Left cardiac atrium (tissue), 4 donors: Measurements from ENCODE around the gene BICDL1. TPM values are rescaled to one million over a fixed set of nuclear protein-coding genes. Genes with fewer than 3 reads are reported as not detected.
A peak's percentile ranks its signal among the peaks of the same experiment; 100 is the strongest.

Experiments
- ATAC-seq, 2 donors: fragments of 200-7000 bp; cut with Tn5 transposase; one replicate each; pipeline ENCODE4 v1.9.1; 2020; ENCODE audit warnings: mild to moderate bottlenecking in 2 of 2, moderate library complexity in 2 of 2
- DNase-seq: peaks from one replicate; pipeline ENCODE4 v3.0.0-alpha.2; 2020
- intact Hi-C, 2 donors: fragments of 100-400 bp; cut with DNase I; formaldehyde crosslinking; loops; one replicate each; pipeline versions ENCODE4 v1.14.1 to v1.15.1; 2022 to 2023
- total RNA-seq, 2 donors: library from RNA; stranded (reverse); fragmentation: NEBNext Ultra II Directional; extraction: Animal tissue kit (Norgen Biotek cat#: 25700); gene quantifications; one replicate each; pipeline ENCODE4 v1.2.1, GENCODE V29; 2021
- donor health status: DM: no; HTN: yes; CAD: no.
- donor health status: DM: no; HTN: yes; CAD: no; lungs with severe emphysema.
- donor health status: DM: yes; HTN: yes; CAD: no.
- donor health status: Dilated cardiomyopathy.

Gene BICDL1
- total RNA-seq, 2 donors from 2014 or later, result 12.6 to 13.4 TPM

DNA sequence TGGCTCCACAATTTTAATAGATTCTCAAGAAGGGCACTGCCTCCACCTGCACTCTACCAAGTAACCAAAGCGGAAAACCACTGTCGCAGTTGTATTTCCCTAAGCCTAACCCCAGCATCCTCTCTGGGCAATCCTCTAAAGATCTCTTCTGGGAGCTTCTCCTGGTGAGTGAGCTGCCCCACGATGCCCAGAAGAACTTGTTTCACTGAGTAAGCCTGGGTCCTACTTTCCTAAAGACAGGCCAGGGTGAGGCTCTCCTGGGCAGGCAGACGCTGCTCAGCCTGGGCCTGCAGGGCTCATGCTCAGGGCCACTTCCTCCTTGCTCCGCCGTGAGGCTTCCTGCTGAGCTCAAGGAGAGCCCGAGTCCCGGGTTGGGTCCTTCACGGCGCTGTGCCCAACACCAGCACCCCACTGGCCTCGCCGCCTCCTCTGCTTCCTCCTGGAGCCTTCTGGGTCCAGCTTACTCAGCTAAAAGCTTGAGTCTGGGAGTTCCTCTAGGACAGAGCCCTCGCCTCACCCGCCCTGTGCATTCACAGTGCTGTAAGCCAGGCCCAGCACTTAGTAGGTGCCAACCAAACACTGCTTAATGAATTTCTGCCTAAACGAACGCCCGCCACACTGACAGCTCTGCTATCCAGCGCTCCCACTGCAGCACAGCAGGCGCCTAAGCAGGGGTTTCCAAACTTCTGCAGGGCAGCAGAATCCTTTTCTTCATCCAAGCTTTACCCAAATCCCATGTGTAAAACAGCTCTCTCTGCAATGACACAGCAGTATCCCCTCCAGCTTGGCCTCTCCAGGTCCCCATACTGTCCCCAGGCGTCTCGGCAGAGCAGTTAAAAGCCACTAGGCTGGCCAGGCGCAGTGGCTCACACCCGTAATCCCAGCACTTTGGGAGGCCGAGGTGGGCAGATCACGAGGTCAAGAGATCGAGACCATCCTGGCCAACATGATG, 121.8 kb downstream of the BICDL1 start:
- intact Hi-C loops, result no loop called here
- DNase-seq (peak; percentile 75), ATAC-seq (peak; percentile 61 to 79)

DNA sequence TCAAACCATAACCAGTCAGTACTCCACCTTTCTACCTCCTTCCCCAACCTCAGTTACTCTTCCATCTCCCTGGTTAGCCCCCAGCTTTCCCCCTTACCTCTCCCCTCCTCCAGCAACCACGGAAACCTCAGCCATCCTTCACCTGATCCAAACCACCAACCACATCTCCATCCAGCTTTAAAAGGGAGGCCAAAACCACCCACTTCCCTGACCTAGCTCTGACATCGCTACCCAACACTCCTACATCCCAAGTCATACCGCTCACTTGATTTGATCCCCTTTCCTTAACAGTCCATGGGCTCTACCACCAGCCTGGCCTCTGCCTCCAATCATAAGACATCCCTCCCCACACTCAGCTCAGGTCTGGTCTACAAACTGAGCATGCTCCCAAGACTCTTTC, 126.0 kb downstream of the BICDL1 start:
- DNase-seq (no peak), ATAC-seq (no peak)
- intact Hi-C loops, result no loop called here

DNA sequence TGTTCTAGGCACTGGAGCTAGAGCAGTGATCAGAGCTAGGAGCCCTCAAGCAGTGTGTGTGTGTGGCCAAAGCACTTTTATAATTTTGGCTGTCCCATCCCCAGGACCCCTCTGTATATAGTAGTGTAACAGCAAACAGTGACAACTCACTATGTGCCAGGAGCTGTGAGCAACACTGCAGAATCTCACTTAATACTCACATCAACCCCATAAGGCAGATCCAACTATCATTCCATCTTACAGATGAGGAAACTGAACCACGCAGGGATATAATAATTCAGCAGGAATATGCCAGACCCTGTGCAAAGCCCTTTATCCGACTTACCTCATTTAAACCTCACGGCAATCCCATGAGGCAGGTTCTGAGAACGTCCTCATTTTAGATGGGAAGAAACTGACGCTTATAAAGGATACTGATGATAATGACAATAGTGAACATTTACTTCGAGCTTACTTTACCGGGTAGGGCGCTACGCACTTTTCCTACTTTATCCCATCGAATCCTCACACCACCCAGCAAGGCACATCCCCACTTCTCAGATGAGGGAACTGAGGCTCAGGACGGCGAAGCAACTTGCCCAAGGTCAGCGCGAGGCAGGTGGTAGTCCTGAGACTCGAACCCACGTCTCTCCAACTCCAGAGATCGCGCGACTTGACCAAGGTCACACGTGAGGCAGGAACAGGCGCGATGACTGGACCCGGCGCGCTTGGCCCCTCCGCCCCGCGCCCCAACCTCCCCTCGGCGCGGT, 126.8 kb downstream of the BICDL1 start:
- ATAC-seq (no peak), DNase-seq (peak; percentile 50)
- intact Hi-C loops, result no loop called here

GRCh38 chr12:120116441-120116791, 127.4 kb downstream of the BICDL1 start, which contains the start of gene RAB35:
Gene RAB35, minus strand, starts transcription at chr12:120116753. Its CDS starts 103 bp downstream, at chr12:120116650.
- DNase-seq, result no peak
- intact Hi-C loops, result no loop called here
- no peak for ATAC-seq

- intact Hi-C loops, result no loop called here
- peak; percentile 96 for DNase-seq
- peak; percentile 95 to 96 for ATAC-seq
Measured at GRCh38 chr12:120116792-120117651, 128.0 kb downstream of the BICDL1 start.

DNA sequence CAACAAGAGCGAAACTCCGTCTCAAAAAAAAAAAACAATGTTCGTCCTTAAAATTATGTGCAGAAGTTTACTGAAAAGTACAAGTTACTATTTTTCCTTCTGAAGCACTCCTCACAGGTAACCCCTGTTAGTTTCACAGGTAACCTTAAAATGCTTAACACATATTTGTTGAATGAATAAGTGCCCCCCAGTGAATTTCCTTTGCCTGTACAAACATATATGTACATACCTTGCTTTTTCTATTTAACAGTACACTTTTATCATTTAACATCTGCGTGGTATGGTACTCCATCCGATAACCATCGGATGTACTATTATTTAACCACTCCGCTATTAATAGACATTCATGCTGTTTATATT, 128.9 kb downstream of the BICDL1 start:
- no peak for ATAC-seq
- DNase-seq, result no peak
- intact Hi-C loops, result no loop called here

GRCh38 chr12:120118321-120119061, 129.5 kb downstream of the BICDL1 start:
- intact Hi-C loops, result no loop called here
- DNase-seq (no peak), ATAC-seq (no peak)

GRCh38 chr12:120119271-120119973, 130.4 kb downstream of the BICDL1 start:
- intact Hi-C loops, result no loop called here
- ATAC-seq (no peak), DNase-seq (no peak)

DNA sequence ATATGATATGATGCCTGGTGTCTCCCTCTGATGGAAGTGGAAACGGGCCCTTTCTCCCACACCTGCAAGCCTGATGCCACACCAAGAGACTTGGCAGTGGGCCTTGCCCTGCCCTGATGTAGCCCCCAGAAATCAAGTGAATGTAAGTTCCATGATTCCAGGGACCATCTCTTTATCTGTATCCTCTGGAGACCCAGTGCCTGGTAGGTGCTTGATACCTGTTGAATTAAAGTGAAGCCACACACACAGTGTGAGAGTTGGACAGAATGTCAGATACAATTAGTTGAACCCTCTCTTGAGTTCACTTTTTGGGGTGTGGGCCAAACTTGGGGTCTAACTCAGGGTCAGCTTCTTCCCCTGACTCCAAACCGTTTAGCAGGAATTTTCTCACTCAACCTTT, 132.3 kb downstream of the BICDL1 start:
- no peak for ATAC-seq
- intact Hi-C loops, result no loop called here
- no peak for DNase-seq

DNA sequence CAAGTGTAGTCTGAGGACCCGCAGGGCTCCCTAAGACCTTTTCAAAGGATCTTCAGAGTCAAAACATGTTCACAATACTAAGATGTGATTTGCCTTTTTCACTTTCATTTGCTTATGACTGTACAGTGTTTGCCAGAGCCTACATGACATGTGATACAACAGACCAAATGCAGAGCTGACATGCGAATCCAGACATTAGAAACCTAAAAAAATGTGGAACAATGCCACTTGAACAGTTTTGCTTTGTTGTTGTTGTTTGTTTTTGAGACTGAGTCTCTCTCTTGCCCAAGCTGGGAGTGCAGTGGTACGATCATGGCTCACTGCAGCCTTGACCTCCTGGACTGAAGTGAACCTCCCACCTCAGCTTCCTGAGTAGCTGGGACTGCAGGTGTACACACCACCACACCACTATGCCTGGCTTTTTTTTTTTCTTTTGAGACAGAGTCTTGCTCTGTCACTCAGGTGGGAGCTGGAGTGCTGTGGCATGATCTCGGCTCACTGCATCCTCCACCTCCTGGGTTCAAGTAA, 132.8 kb downstream of the BICDL1 start:
- intact Hi-C loops, result no loop called here
- no peak for DNase-seq
- ATAC-seq, result no peak

DNA sequence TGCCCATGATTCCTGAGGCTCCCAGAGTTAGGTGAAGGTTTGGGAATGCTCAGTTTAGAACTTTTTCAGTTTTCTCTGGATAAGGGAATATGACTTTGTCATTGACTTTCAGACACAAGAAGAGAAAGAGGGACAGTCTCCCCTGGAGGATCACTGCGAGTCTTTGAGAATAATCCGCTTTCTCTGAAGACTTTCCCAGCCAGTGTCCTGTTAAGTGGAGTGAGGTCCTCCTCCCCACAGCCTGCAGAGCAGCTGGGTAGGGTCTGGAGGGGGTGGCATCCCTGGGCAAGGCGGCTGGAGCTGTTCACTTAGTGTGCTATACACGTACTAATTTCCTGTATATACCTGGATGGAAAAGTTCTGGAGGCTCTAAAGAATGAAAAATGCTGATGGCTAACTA, 136.0 kb downstream of the BICDL1 start:
- DNase-seq (no peak), ATAC-seq (no peak)
- intact Hi-C loops, result no loop called here

GRCh38 chr12:120125792-120126634, 137.0 kb downstream of the BICDL1 start:
- ATAC-seq, result no peak
- intact Hi-C loops, result no loop called here
- DNase-seq, result no peak

DNA sequence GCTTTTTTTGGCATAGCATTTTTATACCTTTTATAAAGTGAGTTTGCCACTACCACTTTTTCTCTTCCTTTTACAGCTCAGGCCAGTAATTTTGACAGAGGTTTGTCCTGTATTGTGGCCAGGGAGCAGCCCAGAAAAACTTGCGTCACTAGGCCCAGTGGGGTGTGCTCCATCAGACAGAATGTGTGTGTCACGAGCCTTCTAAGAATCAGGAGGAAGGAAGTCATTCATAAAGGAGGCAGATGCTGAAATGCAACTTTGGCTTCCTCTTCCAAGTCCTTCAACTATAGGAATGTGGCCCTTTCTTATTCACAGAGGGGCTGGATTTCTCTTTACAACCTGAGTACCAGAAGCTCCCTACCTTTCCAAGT, 137.6 kb downstream of the BICDL1 start:
- intact Hi-C loops, result no loop called here
- ATAC-seq (peak; percentile 52 to 63), DNase-seq (peak; percentile 44)

DNA sequence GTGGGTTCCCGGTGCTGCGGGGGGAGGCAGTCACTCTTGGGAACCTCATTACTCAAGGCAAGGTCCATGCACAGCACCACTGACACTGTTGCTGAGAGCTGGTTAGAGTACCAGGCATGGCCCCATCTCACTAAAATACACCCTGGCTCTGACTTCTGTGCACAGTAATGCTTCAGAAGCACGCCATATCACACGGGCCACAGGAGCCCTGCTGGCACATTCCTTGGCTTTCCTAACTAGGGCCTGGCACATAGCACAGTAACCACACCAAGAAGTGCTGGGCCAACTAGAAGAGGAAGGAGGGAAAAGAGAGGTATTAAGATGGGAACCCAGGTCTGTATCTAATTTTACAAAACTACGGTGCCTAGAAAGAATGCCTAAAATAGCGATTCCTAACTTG, 141.0 kb downstream of the BICDL1 start:
- intact Hi-C loops, result no loop called here
- DNase-seq (no peak), ATAC-seq (no peak)

GRCh38 chr12:120131116-120131515, 142.1 kb downstream of the BICDL1 start:
- ATAC-seq (no peak), DNase-seq (no peak)
- intact Hi-C loops, result no loop called here

- intact Hi-C loops, result no loop called here
- no peak for ATAC-seq
- DNase-seq, result no peak
Measured at GRCh38 chr12:120132054-120132836, 143.2 kb downstream of the BICDL1 start.
